ENCODE results near the gene ACOD1.

ACOD1 gene

GRCh38 chr13:76937281-76937820, 11.0 kb upstream of the ACOD1 start:
- Histone ChIP-seq H3K27ac (no peak overlapping the region), H3K4me1 (no peaks in the 10 kb centered on the region), H3K9me3 (no peaks in the 10 kb centered on the region), H3K27me3 (no peaks in the 10 kb centered on the region), H3K4me3 (no peak overlapping the region), H3K36me3 (no peaks in the 10 kb centered on the region)
- TF ChIP-seq, protein P1, sequence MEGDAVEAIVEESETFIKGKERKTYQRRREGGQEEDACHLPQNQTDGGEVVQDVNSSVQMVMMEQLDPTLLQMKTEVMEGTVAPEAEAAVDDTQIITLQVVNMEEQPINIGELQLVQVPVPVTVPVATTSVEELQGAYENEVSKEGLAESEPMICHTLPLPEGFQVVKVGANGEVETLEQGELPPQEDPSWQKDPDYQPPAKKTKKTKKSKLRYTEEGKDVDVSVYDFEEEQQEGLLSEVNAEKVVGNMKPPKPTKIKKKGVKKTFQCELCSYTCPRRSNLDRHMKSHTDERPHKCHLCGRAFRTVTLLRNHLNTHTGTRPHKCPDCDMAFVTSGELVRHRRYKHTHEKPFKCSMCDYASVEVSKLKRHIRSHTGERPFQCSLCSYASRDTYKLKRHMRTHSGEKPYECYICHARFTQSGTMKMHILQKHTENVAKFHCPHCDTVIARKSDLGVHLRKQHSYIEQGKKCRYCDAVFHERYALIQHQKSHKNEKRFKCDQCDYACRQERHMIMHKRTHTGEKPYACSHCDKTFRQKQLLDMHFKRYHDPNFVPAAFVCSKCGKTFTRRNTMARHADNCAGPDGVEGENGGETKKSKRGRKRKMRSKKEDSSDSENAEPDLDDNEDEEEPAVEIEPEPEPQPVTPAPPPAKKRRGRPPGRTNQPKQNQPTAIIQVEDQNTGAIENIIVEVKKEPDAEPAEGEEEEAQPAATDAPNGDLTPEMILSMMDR (IDR thresholded peaks at IDR 0.05): no peak
- DNase-seq: peak in 1 of 2 donors; percentile 28
- intact Hi-C loops (cut with DNase I; ENCODE audit: low total_unique reads): no loop called here

- DNase-seq: no peak
- Histone ChIP-seq H3K27me3 (no peaks in the 10 kb centered on the region), H3K4me3 (no peak overlapping the region), H3K9me3 (no peaks in the 10 kb centered on the region), H3K36me3 (no peaks in the 10 kb centered on the region), H3K4me1 (no peaks in the 10 kb centered on the region), H3K27ac (no peak overlapping the region)
- TF ChIP-seq, protein P1 (IDR thresholded peaks at IDR 0.05): no peak
- intact Hi-C loops (cut with DNase I; ENCODE audit: low total_unique reads): no loop called here
These were observed 9.1 kb upstream of the ACOD1 start for GRCh38 chr13:76939215-76939614.

- H3K36me3 ChIP-seq: no peaks in the 10 kb centered on the region
- TF ChIP-seq, protein P1 (IDR thresholded peaks at IDR 0.05): no peak
- no peak for DNase-seq
- no peak overlapping the region for H3K4me3 ChIP-seq
- no peaks in the 10 kb centered on the region for H3K9me3 ChIP-seq
- H3K4me1 ChIP-seq: no peaks in the 10 kb centered on the region
- H3K27ac ChIP-seq: no peak overlapping the region
- intact Hi-C loops (cut with DNase I; ENCODE audit: low total_unique reads): no loop called here
- H3K27me3 ChIP-seq: no peaks in the 10 kb centered on the region
These were observed 5.9 kb upstream of the ACOD1 start for GRCh38 chr13:76942363-76942762.

- no peaks in the 10 kb centered on the region for H3K36me3 ChIP-seq
- TF ChIP-seq, protein P1 (IDR thresholded peaks at IDR 0.05): no peak
- no peaks in the 10 kb centered on the region for H3K4me1 ChIP-seq
- no peak overlapping the region for H3K4me3 ChIP-seq
- no peaks in the 10 kb centered on the region for H3K9me3 ChIP-seq
- DNase-seq: no peak
- intact Hi-C loops (cut with DNase I; ENCODE audit: low total_unique reads): no loop called here
- H3K27ac ChIP-seq: no peak overlapping the region
- no peaks in the 10 kb centered on the region for H3K27me3 ChIP-seq
These were observed 4.7 kb upstream of the ACOD1 start for GRCh38 chr13:76943646-76944045.

DNA sequence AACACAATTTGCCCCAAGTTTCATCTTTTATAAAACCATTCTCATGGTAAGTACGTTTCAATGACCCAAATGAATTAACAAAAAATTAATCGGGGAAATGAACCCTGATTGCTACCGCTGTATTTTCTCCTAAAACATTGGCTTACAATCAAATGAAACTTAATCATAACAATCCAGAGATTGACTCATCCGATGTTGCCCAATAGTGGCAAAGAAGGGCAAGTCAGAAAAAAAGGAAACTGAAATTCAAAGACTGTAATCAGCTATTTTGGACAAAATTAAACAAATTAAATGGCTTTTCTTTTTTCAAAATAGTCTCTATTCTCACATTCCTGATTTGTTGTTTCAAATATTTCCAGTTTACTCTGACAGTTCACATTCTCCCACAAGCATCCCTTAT, 3.9 kb upstream of the ACOD1 start:
- Histone ChIP-seq H3K4me3 (no peak overlapping the region), H3K9me3 (no peaks in the 10 kb centered on the region), H3K27ac (no peak overlapping the region), H3K27me3 (no peaks in the 10 kb centered on the region), H3K4me1 (no peaks in the 10 kb centered on the region), H3K36me3 (no peaks in the 10 kb centered on the region)
- DNase-seq: no peak
- intact Hi-C loops (cut with DNase I; ENCODE audit: low total_unique reads): no loop called here
- TF ChIP-seq, protein P1 (IDR thresholded peaks at IDR 0.05): no peak

GRCh38 chr13:76950101-76950500, 1.8 kb downstream of the ACOD1 start:
- no peak overlapping the region for H3K4me3 ChIP-seq
- no peak overlapping the region for H3K27ac ChIP-seq
- TF ChIP-seq, protein P1 (IDR thresholded peaks at IDR 0.05): no peak
- intact Hi-C loops (cut with DNase I; ENCODE audit: low total_unique reads): no loop called here
- no peaks in the 10 kb centered on the region for H3K36me3 ChIP-seq
- H3K4me1 ChIP-seq: no peaks in the 10 kb centered on the region
- H3K9me3 ChIP-seq: no peaks in the 10 kb centered on the region
- H3K27me3 ChIP-seq: peaks cover 0 to 2% of the 10 kb centered on the region in 2 donors
- DNase-seq: no peak
